ENCODE data around the gene SNRNP35. TPM values are rescaled to one million over a fixed set of nuclear protein-coding genes. Genes with fewer than 3 reads are reported as not detected.

SNRNP35 gene
- total and polyA plus RNA-seq, 9 of the 15 experiments (the other 6 are each of a cell fraction or from before 2014, with no cell fraction given): 17.7 to 41.0 (median 25.5) TPM

DNA sequence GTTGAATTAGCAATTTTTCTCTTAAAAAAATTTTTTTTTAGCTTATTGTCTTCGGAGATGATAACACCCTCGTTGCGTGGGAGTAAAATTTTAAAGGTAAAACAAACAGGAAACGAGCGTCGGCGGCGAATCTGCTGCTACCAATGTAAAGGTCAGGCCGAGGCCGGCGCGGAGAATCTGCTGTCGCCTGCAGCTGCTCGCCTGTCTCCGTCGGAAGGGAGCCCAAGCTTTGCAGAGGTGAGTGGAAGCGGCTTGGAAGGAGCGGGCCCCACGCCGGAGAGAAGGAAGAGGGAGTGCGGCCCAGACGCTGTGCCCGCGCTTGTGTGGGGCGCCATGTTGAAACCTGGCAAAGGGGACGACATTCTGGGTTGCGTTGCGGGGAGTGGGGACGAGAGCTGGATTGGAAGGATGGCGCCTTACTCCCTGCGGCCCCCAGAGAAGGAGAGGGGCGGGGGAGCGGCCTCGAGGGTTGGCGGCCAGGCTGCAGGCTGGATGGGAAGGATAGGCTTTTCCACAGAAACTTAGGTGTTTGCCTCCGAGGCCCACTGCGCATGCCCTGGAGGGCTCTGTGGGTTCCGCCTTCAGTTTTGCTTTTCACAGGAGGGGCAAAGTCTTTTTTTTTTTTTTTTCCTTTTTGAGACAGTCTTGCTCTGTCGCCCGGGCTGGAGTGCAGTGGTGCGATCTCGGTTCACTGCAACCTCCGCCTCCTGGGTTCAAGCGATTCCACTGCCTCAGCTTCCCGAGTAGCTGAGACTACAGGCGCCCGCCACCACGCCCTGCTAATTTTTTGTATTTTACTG, at the start of gene SNRNP35 (continued):
- TF ChIP-seq, protein P1, sequence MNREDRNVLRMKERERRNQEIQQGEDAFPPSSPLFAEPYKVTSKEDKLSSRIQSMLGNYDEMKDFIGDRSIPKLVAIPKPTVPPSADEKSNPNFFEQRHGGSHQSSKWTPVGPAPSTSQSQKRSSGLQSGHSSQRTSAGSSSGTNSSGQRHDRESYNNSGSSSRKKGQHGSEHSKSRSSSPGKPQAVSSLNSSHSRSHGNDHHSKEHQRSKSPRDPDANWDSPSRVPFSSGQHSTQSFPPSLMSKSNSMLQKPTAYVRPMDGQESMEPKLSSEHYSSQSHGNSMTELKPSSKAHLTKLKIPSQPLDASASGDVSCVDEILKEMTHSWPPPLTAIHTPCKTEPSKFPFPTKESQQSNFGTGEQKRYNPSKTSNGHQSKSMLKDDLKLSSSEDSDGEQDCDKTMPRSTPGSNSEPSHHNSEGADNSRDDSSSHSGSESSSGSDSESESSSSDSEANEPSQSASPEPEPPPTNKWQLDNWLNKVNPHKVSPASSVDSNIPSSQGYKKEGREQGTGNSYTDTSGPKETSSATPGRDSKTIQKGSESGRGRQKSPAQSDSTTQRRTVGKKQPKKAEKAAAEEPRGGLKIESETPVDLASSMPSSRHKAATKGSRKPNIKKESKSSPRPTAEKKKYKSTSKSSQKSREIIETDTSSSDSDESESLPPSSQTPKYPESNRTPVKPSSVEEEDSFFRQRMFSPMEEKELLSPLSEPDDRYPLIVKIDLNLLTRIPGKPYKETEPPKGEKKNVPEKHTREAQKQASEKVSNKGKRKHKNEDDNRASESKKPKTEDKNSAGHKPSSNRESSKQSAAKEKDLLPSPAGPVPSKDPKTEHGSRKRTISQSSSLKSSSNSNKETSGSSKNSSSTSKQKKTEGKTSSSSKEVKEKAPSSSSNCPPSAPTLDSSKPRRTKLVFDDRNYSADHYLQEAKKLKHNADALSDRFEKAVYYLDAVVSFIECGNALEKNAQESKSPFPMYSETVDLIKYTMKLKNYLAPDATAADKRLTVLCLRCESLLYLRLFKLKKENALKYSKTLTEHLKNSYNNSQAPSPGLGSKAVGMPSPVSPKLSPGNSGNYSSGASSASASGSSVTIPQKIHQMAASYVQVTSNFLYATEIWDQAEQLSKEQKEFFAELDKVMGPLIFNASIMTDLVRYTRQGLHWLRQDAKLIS (CRISPR knock-in tag; IDR thresholded peaks at IDR 0.05): peak; percentile 90
- TF ChIP-seq ETV1 (tag; conservative IDR thresholded peaks at IDR 0.05; ENCODE audit: low read depth) (peak; percentile 89), MED1 (CRISPR knock-in tag; IDR thresholded peaks at IDR 0.05; ENCODE audit: borderline replicate concordance) (no peak), SRSF3 (IDR thresholded peaks at IDR 0.05; ENCODE audit: insufficient read depth, low read length) (no peak; the same call in 1 of the 2 replicates), SP2 (IDR thresholded peaks at IDR 0.05; ENCODE audit: extremely low read depth, low read depth, low read length, poor library complexity, severe bottlenecking) (no peak), ZNF395 (CRISPR knock-in tag; IDR thresholded peaks at IDR 0.05) (peak; percentile 49; the same call in 1 of the 2 replicates), NFYB (IDR thresholded peaks at IDR 0.05; ENCODE audit: extremely low read depth, insufficient read length) (no peak), SIN3A (IDR thresholded peaks at IDR 0.05; ENCODE audit: borderline replicate concordance in 2 of 2, control insufficient read depth in 1 of 2, low read depth in 2 of 2, low read length in 2 of 2) (peak in 1 of 2 experiments; percentile 66; a peak in 2 of 4 replicates), HOXB6 (CRISPR knock-in tag; IDR thresholded peaks at IDR 0.05; ENCODE audit: borderline replicate concordance) (no peak), VEZF1 (CRISPR knock-in tag; IDR thresholded peaks at IDR 0.05) (peak; percentile 47), ZNF133 (CRISPR knock-in tag; IDR thresholded peaks at IDR 0.05) (no peak), RBBP5 (IDR thresholded peaks at IDR 0.05; ENCODE audit: borderline replicate concordance, insufficient read depth, low read length, poor library complexity, severe bottlenecking) (peak; percentile 92), RBM15 (IDR thresholded peaks at IDR 0.05; ENCODE audit: insufficient read depth, low read length) (no peak), C11orf30 (IDR thresholded peaks at IDR 0.05; ENCODE audit: low read depth) (peak; percentile 85), ETV6 (IDR thresholded peaks at IDR 0.05; ENCODE audit: borderline replicate concordance in 1 of 2, low read depth in 2 of 2, low read length in 1 of 2) (no peak), ETV6 (CRISPR knock-in tag; IDR thresholded peaks at IDR 0.05; ENCODE audit: borderline replicate concordance) (0 out of 2 replicates have a peak, but pooled peaks have one; percentile 39), SPI1 (IDR thresholded peaks at IDR 0.05; ENCODE audit: borderline replicate concordance, low read depth, low read length) (no peak), TOE1 (IDR thresholded peaks at IDR 0.05; ENCODE audit: borderline replicate concordance) (peak; percentile 67), TOE1 (CRISPR knock-in tag; IDR thresholded peaks at IDR 0.05; ENCODE audit: borderline replicate concordance, low read depth) (no peak)

Data from K562 (cell line).